ENCODE data around the gene CREM. TPM values are rescaled to one million over a fixed set of nuclear protein-coding genes. Genes with fewer than 3 reads are reported as not detected.
"Not testable (repeated sequence)": the region's sequence is repeated elsewhere in the genome, so short reads cannot be mapped to it uniquely, and the experiment has no call there.

CREM gene
- total RNA-seq (41.3 TPM), polyA plus RNA-seq (ENCODE audit: insufficient read depth, low read depth, low replicate concordance) (43.9 TPM)
- long read RNA-seq, donor 1, partial matches to known transcripts: 0 of 10 reads
- long read RNA-seq, donor 1, other reads (novel, unspliced or antisense): 0 of 10 reads
- long read RNA-seq, donor 2, partial matches to known transcripts: 0 of 14 reads
- long read RNA-seq, donor 2, other reads (novel, unspliced or antisense): 0 of 14 reads
- long read RNA-seq, donor 3, transcript CREM-228 (4 exons, 1,182 nt): minor isoform, 8 of 79 reads
- long read RNA-seq, donor 3, transcript CREM-207 (3 exons, 1,895 nt): major isoform, 28 of 79 reads
- long read RNA-seq, donor 3, transcript CREM-237 (3 exons, 1,049 nt): minor isoform, 13 of 79 reads
- long read RNA-seq, donor 3, transcript CREM-211 (4 exons, 1,207 nt): minor isoform, 7 of 79 reads
- long read RNA-seq, donor 3, partial matches to known transcripts: 5 of 79 reads
- long read RNA-seq, donor 3, other reads (novel, unspliced or antisense): 0 of 79 reads
- long read RNA-seq, donor 4, partial matches to known transcripts: 0 of 10 reads
- long read RNA-seq, donor 4, other reads (novel, unspliced or antisense): 0 of 10 reads
- long read RNA-seq, donor 5, partial matches to known transcripts: 0 of 1 reads
- long read RNA-seq, donor 5, other reads (novel, unspliced or antisense): 0 of 1 reads
- long read RNA-seq, donor 6, transcript CREM-211 (4 exons, 1,207 nt): major isoform, 7 of 26 reads
- long read RNA-seq, donor 6, transcript CREM-218 (3 exons, 1,416 nt): minor isoform, 6 of 26 reads
- long read RNA-seq, donor 6, partial matches to known transcripts: 6 of 26 reads
- long read RNA-seq, donor 6, other reads (novel, unspliced or antisense): 0 of 26 reads
- long read RNA-seq, donor 7, transcript CREM-211 (4 exons, 1,207 nt): major isoform, 7 of 33 reads
- long read RNA-seq, donor 7, partial matches to known transcripts: 3 of 33 reads
- long read RNA-seq, donor 7, other reads (novel, unspliced or antisense): 16 of 33 reads
- long read RNA-seq, donor 8, transcript CREM-211 (4 exons, 1,207 nt): major isoform, 7 of 12 reads
- long read RNA-seq, donor 8, partial matches to known transcripts: 0 of 12 reads
- long read RNA-seq, donor 8, other reads (novel, unspliced or antisense): 0 of 12 reads
- long read RNA-seq, donor 9, partial matches to known transcripts: 0 of 7 reads
- long read RNA-seq, donor 9, other reads (novel, unspliced or antisense): 0 of 7 reads
- long read RNA-seq, donor 10, transcript CREM-207 (3 exons, 1,895 nt): major isoform, 14 of 60 reads
- long read RNA-seq, donor 10, partial matches to known transcripts: 24 of 60 reads
- long read RNA-seq, donor 10, other reads (novel, unspliced or antisense): 0 of 60 reads

DNA sequence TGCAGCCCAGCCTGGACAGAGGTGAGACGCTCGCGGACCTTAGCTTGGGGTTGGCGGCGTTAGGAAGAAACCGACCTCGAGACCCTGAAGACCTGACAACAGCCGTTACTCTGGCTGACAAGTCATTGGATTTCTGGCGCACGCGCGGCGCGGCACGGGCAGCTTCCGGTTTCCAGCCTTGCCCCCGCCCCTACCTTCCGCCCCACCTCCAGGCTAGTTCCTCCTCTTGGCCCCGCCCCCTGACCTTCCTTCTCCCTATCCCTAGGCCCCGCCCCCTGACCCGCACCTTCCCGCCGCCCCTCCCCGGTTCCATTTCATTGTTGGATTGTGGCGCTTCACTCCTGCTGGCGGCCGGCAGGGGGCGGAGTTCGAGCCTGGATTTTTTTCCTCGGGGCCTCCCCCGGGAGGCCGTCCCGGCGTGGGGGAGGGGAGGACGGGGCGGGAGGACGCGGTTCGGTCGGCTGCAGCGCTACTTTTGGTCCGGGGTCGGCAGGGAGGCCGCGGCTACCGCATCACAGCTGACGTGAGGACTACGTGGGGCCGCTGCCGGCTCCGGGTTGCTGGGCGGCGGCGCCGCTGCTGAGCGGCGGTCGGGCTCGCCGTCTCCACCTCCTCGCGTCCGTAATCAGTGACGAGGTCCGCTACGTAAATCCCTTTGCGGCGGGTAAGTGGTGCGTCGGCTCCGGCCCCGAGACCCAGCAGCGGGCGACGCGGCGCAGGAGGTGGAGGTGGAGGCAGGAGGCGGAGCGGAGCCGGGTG is at the start of gene CREM:
CREM (plus strand) TSS at position 317 of the 759 bp plus-strand sequence. CDS start 10,990 bp downstream, outside the sequence.
- FAIRE-seq (no peak), DNase-seq (peak; percentile 98 to 100 (median 99))
- no peaks in the 10 kb centered on the region for H3K36me3 ChIP-seq (ENCODE audit: control insufficient read depth in 2 of 3, insufficient read depth in 3 of 3, low read length in 3 of 3)
- H3K27ac ChIP-seq (ENCODE audit: low read depth in 2 of 2, low read length in 2 of 2): peak within 1 kb of the TSS; percentile 99 to 100
- H3K27me3 ChIP-seq (ENCODE audit: control insufficient read depth, insufficient read depth, low read length): no peaks in the 10 kb centered on the region
- peaks cover 0 to 4% (median 3%) of the 10 kb centered on the region in 3 donors for H3K4me1 ChIP-seq (ENCODE audit: control insufficient read depth in 2 of 3, insufficient read depth in 2 of 3, low read depth in 1 of 3, low read length in 3 of 3)
- TF ChIP-seq CTCF (IDR thresholded peaks at IDR 0.05; ENCODE audit: borderline replicate concordance, extremely low read depth, insufficient read depth): peak; percentile 56
- H3K4me3 ChIP-seq (ENCODE audit: low read length in 3 of 3): peak within 1 kb of the TSS; percentile 84 to 86 (median 85)
- intact Hi-C loops (cut with DNase I): no loop called here
- peak within 1 kb of the TSS; percentile 73 to 99 (median 95) for H3K9ac ChIP-seq (ENCODE audit: low read length in 3 of 3)
- H3K9me3 ChIP-seq (ENCODE audit: control insufficient read depth in 2 of 3, insufficient read depth in 1 of 3, low read length in 3 of 3): no peaks in the 10 kb centered on the region

- no peaks in the 10 kb centered on the region for H3K4me1 ChIP-seq (ENCODE audit: control insufficient read depth in 2 of 3, insufficient read depth in 2 of 3, low read depth in 1 of 3, low read length in 3 of 3)
- FAIRE-seq (no peak), DNase-seq (no peak)
- H3K36me3 ChIP-seq (ENCODE audit: control insufficient read depth in 2 of 3, insufficient read depth in 3 of 3, low read length in 3 of 3): no peaks in the 10 kb centered on the region
- no peak for TF ChIP-seq CTCF (IDR thresholded peaks at IDR 0.05; ENCODE audit: borderline replicate concordance, extremely low read depth, insufficient read depth)
- H3K27ac ChIP-seq (ENCODE audit: low read depth in 2 of 2, low read length in 2 of 2): no peak overlapping the region
- H3K27me3 ChIP-seq (ENCODE audit: control insufficient read depth, insufficient read depth, low read length): no peaks in the 10 kb centered on the region
- H3K9ac ChIP-seq (ENCODE audit: low read length in 3 of 3): no peak overlapping the region
- intact Hi-C loops (cut with DNase I): no loop called here
- no peak overlapping the region for H3K4me3 ChIP-seq (ENCODE audit: low read length in 3 of 3)
- H3K9me3 ChIP-seq (ENCODE audit: control insufficient read depth in 2 of 3, insufficient read depth in 1 of 3, low read length in 3 of 3): no peaks in the 10 kb centered on the region
Observed at GRCh38 chr10:35079265-35079664, 47.4 kb upstream of the CREM start.

DNA sequence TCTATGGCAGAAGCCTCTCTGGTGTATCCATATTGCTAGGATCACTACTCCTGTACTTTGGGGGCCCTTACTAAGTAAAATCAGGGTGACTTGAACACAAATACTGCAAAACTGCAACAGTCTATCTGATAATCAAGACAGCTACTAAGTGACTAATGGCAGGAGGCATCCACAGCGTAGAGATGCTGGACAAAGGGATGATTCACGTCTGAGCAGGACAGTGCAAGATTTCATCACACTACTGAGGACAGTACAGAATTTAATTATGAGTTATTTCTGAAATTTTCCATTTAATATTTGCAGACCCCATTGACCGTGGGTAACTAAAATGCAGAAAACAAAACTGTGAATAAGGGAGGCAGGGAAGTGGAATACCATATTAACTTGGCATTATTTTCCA is 46.9 kb upstream of the CREM start:
- DNase-seq (no peak), FAIRE-seq (no peak)
- Histone ChIP-seq H3K9ac (ENCODE audit: low read length in 3 of 3) (no peak overlapping the region), H3K27ac (ENCODE audit: low read depth in 2 of 2, low read length in 2 of 2) (no peak overlapping the region), H3K4me3 (ENCODE audit: low read length in 3 of 3) (no peak overlapping the region), H3K9me3 (ENCODE audit: control insufficient read depth in 2 of 3, insufficient read depth in 1 of 3, low read length in 3 of 3) (no peaks in the 10 kb centered on the region), H3K27me3 (ENCODE audit: control insufficient read depth, insufficient read depth, low read length) (no peaks in the 10 kb centered on the region), H3K36me3 (ENCODE audit: control insufficient read depth in 2 of 3, insufficient read depth in 3 of 3, low read length in 3 of 3) (no peaks in the 10 kb centered on the region), H3K4me1 (ENCODE audit: control insufficient read depth in 2 of 3, insufficient read depth in 2 of 3, low read depth in 1 of 3, low read length in 3 of 3) (no peaks in the 10 kb centered on the region)
- intact Hi-C loops (cut with DNase I): no loop called here
- TF ChIP-seq CTCF (IDR thresholded peaks at IDR 0.05; ENCODE audit: borderline replicate concordance, extremely low read depth, insufficient read depth): no peak

DNA sequence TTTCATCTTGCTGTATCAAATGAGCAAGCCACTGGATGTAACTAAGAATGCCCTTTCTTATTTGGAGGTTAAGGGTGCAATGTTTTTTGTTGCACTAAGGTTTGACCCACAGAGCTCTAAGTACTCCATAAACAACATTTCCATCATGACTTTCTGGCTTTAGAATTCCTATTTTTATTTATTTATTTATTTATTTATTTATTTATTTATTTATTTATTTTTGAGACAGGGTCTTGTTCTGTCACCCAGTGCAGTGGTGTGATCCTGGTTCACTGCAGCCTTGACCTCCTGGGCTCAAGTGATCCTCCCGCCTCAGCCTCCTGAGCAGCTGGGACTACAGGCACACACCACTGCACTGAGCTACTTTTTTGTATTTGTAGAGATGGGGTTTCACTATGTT is 46.4 kb upstream of the CREM start:
- FAIRE-seq; intact Hi-C loops (cut with DNase I); H3K36me3 ChIP-seq (ENCODE audit: control insufficient read depth in 2 of 3, insufficient read depth in 3 of 3, low read length in 3 of 3); H3K9ac ChIP-seq (ENCODE audit: low read length in 3 of 3); H3K27me3 ChIP-seq (ENCODE audit: control insufficient read depth, insufficient read depth, low read length); H3K4me3 ChIP-seq (ENCODE audit: low read length in 3 of 3); H3K9me3 ChIP-seq (ENCODE audit: control insufficient read depth in 2 of 3, insufficient read depth in 1 of 3, low read length in 3 of 3); DNase-seq; H3K27ac ChIP-seq (ENCODE audit: low read depth in 2 of 2, low read length in 2 of 2); H3K4me1 ChIP-seq (ENCODE audit: control insufficient read depth in 2 of 3, insufficient read depth in 2 of 3, low read depth in 1 of 3, low read length in 3 of 3): not testable (repeated sequence)
